SK-N-SH (cell line): ENCODE results near the gene PBX1. TPM values are rescaled to one million over a fixed set of nuclear protein-coding genes. Genes with fewer than 3 reads are reported as not detected.

Experiments
- CTCF ChIA-PET: fragments of 300-600, 350-600 bp; formaldehyde crosslinking; extraction: SDS; loops from one replicate; lab custom pipeline; 2021; lab: Yijun Ruan, JAX
- POLR2A ChIA-PET: fragments of 350-600 bp; sonication (Branson Sonifier 250); formaldehyde crosslinking; extraction: SDS; loops from one replicate; lab custom pipeline; 2020; ENCODE audit warnings: antibody characterized with exemption, inconsistent platforms; lab: Yijun Ruan, JAX
- DNase-seq: peaks from one replicate; pipeline ENCODE4 v3.0.0; 2012
- H2AFZ ChIP-seq: fragments of 200-600 bp; sonication (generic); 2 replicates; pipeline ENCODE4 v1.8.1; 2016; ENCODE audit warnings: antibody characterized with exemption, mild to moderate bottlenecking, low read depth
- H3F3A ChIP-seq: fragments of 200-600 bp; sonication (generic); replicated peaks from 2 replicates; pipeline ENCODE3; 2016; ENCODE audit warnings: antibody characterized with exemption, mild to moderate bottlenecking; ENCODE audit not compliant: insufficient read depth
- H3K27ac ChIP-seq, 2 experiments: fragments of 200-500 bp in 1 of 2; fragments of 200-600 bp in 1 of 2; sonication (Bioruptor generic) in 1 of 2; sonication (generic), shearing (Covaris generic) in 1 of 2; 2 replicates each; pipeline versions ENCODE4 v1.5.1 to v1.6.1; 2014 to 2016; ENCODE audit warnings: low read depth in 2 of 2, inconsistent platforms in 1 of 2, low read length in 1 of 2, mild to moderate bottlenecking in 1 of 2, mixed read lengths in 1 of 2
- H3K27me3 ChIP-seq: fragments of 200-600 bp; sonication (generic), shearing (Covaris generic); 2 replicates; pipeline ENCODE4 v1.6.1; 2016; ENCODE audit warnings: mixed run types; ENCODE audit not compliant: insufficient read depth
- H3K36me3 ChIP-seq, 2 experiments: fragments of 200-500 bp in 1 of 2; fragments of 200-600 bp in 1 of 2; sonication (Bioruptor generic) in 1 of 2; sonication (generic) in 1 of 2; replicated peaks in 1 of 2; 2 replicates each; pipeline versions ENCODE3 to v1.5.1; 2014 to 2016; ENCODE audit warnings: low read length in 1 of 2, mild to moderate bottlenecking in 1 of 2; ENCODE audit not compliant: insufficient read depth in 2 of 2, control insufficient read depth in 1 of 2
- H3K4me1 ChIP-seq, 2 experiments: fragments of 200-500 bp in 1 of 2; fragments of 200-600 bp in 1 of 2; sonication (Bioruptor generic) in 1 of 2; sonication (generic), shearing (Covaris generic) in 1 of 2; 2 replicates each; pipeline versions ENCODE4 v1.5.1 to v1.6.1; 2014 to 2016; ENCODE audit warnings: low read depth in 1 of 2, low read length in 1 of 2, mixed run types in 1 of 2; ENCODE audit not compliant: insufficient read depth in 2 of 2, control insufficient read depth in 1 of 2
- H3K4me2 ChIP-seq: fragments of 200-600 bp; sonication (generic), shearing (Covaris generic); 2 replicates; pipeline ENCODE4 v1.6.1; 2017; ENCODE audit warnings: mixed run types
- H3K4me3 ChIP-seq, 2 experiments: fragments of 200-500 bp in 1 of 2; fragments of 200-600 bp in 1 of 2; sonication (Bioruptor generic) in 1 of 2; sonication (generic), shearing (Covaris generic) in 1 of 2; 2 replicates each; pipeline versions ENCODE4 v1.5.1 to v1.8.1; 2014 to 2016; ENCODE audit warnings: low read depth in 2 of 2, inconsistent platforms in 1 of 2, low read length in 1 of 2, mild to moderate bottlenecking in 1 of 2, mixed read lengths in 1 of 2, moderate library complexity in 1 of 2
- H3K79me2 ChIP-seq: fragments of 200-600 bp; sonication (generic); 2 replicates; pipeline ENCODE4 v1.8.1; 2017; ENCODE audit warnings: mild to moderate bottlenecking; ENCODE audit not compliant: insufficient read depth
- H3K9ac ChIP-seq: fragments of 200-600 bp; sonication (generic); 2 replicates; pipeline ENCODE4 v1.6.1; 2017; ENCODE audit warnings: mixed run types
- H3K9me2 ChIP-seq: fragments of 200-600 bp; sonication (generic); 2 replicates; pipeline ENCODE4 v1.6.1; 2017; ENCODE audit warnings: mixed run types
- H3K9me3 ChIP-seq: fragments of 200-600 bp; sonication (generic); 2 replicates; pipeline ENCODE4 v1.6.1; 2017; ENCODE audit warnings: mixed run types, mild to moderate bottlenecking, moderate library complexity
- H4K20me1 ChIP-seq: fragments of 200-600 bp; sonication (generic); 2 replicates; pipeline ENCODE4 v1.6.1; 2017; ENCODE audit warnings: mild to moderate bottlenecking, mixed run types; ENCODE audit not compliant: insufficient read depth
- GABPA ChIP-seq: IDR thresholded peaks from 2 replicates; pipeline ENCODE4 v1.4.0; 2012; ENCODE audit warnings: low read depth, mild to moderate bottlenecking
- NFIC ChIP-seq: IDR thresholded peaks from 2 replicates; pipeline ENCODE4 v1.4.0; 2012; ENCODE audit warnings: borderline replicate concordance
- RAD21 ChIP-seq: IDR thresholded peaks from 2 replicates; pipeline ENCODE4 v1.6.1; 2012; ENCODE audit warnings: mild to moderate bottlenecking, low read length
- RFX5 ChIP-seq: IDR thresholded peaks from 2 replicates; pipeline ENCODE4 v1.6.1; 2012; ENCODE audit warnings: mild to moderate bottlenecking, improper control_type of control experiment, low read length
- SIN3A ChIP-seq: IDR thresholded peaks from 2 replicates; pipeline ENCODE4 v1.6.1; 2012; ENCODE audit warnings: low read depth, mild to moderate bottlenecking, low read length, moderate library complexity, borderline replicate concordance
- SMC3 ChIP-seq: IDR thresholded peaks from 2 replicates; pipeline ENCODE4 v1.6.1; 2012; ENCODE audit warnings: low read depth, low read length, improper control_type of control experiment
- WGBS: methylation state at CpG from one replicate; pipeline ENCODE4 v1.1.6; 2017; ENCODE audit warnings: low lambda C conversion rate; 5-methylcytosine and 5-hydroxymethylcytosine counted together
- polyA plus RNA-seq, 3 experiments: library from polyadenylated mRNA; depleted of rRNA; stranded (reverse); fragments of >200 nt; gene quantifications; 2 replicates each; pipeline ENCODE4 v1.2.3, GENCODE V29; 2012
- TF ChIP-seq, protein P1 (sequence below): IDR thresholded peaks from 2 replicates; pipeline ENCODE4; 2012
- TF ChIP-seq, protein P2 (sequence below): fragments of 150-350 bp; IDR thresholded peaks from 2 replicates; pipeline ENCODE4 v1.6.1; 2017; ENCODE audit warnings: antibody characterized with exemption, low read length, low read depth, borderline replicate concordance
- TF ChIP-seq, protein P3 (sequence below): IDR thresholded peaks from 2 replicates; pipeline ENCODE4 v1.6.1; 2012; ENCODE audit warnings: mild to moderate bottlenecking, low read depth, low read length, moderate library complexity

The PBX1 gene
- polyA plus RNA-seq, 1 of the 3 experiments (the other 2 are of a cell fraction), result 27.0 TPM

DNA sequence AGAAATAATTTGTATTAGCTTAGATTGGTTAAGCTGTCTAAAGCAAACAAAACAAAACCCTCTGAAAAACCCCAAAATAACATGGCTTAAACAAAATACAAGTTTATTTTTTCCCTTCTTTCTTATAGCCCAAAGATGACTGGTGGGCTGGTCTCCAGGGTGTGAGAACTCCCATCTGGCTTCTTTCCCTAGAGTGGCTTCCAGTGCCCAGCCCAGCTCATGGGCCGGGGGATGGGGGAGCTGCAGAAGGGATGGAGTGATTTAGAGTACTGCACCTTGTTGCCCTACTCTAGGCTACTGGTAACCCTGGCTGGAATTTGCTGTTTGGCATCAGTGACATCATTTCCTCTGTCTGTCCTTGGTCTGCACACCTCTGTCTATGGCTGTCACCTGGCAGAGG lies 223.0 kb downstream of the PBX1 start (continued):
- TF ChIP-seq GABPA, result no peak
- TF ChIP-seq, protein P1, sequence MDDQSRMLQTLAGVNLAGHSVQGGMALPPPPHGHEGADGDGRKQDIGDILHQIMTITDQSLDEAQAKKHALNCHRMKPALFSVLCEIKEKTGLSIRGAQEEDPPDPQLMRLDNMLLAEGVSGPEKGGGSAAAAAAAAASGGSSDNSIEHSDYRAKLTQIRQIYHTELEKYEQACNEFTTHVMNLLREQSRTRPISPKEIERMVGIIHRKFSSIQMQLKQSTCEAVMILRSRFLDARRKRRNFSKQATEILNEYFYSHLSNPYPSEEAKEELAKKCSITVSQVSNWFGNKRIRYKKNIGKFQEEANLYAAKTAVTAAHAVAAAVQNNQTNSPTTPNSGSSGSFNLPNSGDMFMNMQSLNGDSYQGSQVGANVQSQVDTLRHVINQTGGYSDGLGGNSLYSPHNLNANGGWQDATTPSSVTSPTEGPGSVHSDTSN, result no peak
- TF ChIP-seq SIN3A, result no peak

DNA sequence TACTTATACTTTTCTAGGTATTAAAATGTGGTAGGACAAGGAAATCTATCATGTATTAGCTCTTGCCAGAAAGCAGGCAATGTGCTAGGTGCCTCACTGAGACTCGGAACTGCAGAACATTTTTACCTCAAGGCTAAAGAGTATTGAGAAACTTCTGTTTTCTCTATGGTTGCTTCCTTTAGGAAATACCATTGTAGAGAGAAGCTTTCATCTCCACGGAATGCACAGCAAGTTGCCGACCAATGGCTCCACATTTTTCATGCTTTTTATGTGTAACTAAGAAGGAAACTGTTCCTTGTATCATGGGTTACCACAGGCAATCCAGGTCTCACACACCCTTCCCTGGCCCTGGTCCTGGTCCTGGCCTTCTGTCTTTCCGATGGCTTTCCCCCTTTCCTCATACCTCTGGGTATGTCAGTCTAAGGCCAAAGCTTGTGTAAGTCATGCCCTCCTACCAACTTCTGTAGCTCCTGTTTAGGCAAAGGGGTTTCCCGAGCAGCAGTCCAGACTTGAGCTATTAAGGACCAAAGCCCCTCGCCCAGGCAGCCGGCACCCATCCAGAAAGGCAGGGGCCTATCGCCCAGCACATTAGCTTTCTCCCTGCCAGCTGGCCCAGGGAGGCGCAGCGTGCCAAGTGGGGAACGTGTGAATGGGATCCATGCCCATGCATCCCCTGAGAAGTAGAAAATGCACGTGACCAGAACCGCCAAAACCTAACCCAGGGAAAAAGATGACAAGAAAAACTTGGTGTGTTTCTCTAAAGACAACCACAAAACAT lies 225.0 kb downstream of the PBX1 start:
- Histone ChIP-seq H3K27ac (no peak overlapping the region), H3K9me3 (no peaks in the 10 kb centered on the region), H3F3A (no peaks in the 10 kb centered on the region), H3K79me2 (no peaks in the 10 kb centered on the region), H2AFZ (no peak overlapping the region), H3K27me3 (no peaks in the 10 kb centered on the region), H3K9me2 (no peaks in the 10 kb centered on the region), H3K9ac (no peak overlapping the region), H3K4me2 (no peak overlapping the region), H3K4me1 (peaks cover 28 to 29% of the 10 kb centered on the region in 2 experiments), H3K36me3 (no peaks in the 10 kb centered on the region), H3K4me3 (no peak overlapping the region), H4K20me1 (no peaks in the 10 kb centered on the region)
- ChIA-PET POLR2A (no interaction called here), CTCF (interaction anchor here (0.7 to 2.7 kb wide), 5 partner anchors 79 to 618 kb away, joined by 3 to 9 read pairs (median 4); no protein-coding TSS in a partner anchor)
- 97% methylated on average over 11 of the region's 13 CpGs for WGBS
- no peak for DNase-seq
- TF ChIP-seq GABPA (no peak), RAD21 (no peak), SMC3 (no peak), RFX5 (no peak), NFIC (no peak)
- TF ChIP-seq, protein P2, sequence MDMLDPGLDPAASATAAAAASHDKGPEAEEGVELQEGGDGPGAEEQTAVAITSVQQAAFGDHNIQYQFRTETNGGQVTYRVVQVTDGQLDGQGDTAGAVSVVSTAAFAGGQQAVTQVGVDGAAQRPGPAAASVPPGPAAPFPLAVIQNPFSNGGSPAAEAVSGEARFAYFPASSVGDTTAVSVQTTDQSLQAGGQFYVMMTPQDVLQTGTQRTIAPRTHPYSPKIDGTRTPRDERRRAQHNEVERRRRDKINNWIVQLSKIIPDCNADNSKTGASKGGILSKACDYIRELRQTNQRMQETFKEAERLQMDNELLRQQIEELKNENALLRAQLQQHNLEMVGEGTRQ, result no peak
- TF ChIP-seq, protein P3, sequence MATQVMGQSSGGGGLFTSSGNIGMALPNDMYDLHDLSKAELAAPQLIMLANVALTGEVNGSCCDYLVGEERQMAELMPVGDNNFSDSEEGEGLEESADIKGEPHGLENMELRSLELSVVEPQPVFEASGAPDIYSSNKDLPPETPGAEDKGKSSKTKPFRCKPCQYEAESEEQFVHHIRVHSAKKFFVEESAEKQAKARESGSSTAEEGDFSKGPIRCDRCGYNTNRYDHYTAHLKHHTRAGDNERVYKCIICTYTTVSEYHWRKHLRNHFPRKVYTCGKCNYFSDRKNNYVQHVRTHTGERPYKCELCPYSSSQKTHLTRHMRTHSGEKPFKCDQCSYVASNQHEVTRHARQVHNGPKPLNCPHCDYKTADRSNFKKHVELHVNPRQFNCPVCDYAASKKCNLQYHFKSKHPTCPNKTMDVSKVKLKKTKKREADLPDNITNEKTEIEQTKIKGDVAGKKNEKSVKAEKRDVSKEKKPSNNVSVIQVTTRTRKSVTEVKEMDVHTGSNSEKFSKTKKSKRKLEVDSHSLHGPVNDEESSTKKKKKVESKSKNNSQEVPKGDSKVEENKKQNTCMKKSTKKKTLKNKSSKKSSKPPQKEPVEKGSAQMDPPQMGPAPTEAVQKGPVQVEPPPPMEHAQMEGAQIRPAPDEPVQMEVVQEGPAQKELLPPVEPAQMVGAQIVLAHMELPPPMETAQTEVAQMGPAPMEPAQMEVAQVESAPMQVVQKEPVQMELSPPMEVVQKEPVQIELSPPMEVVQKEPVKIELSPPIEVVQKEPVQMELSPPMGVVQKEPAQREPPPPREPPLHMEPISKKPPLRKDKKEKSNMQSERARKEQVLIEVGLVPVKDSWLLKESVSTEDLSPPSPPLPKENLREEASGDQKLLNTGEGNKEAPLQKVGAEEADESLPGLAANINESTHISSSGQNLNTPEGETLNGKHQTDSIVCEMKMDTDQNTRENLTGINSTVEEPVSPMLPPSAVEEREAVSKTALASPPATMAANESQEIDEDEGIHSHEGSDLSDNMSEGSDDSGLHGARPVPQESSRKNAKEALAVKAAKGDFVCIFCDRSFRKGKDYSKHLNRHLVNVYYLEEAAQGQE, result no peak
